Measurements from ENCODE around the gene SLC40A1.

Gene SLC40A1

DNA sequence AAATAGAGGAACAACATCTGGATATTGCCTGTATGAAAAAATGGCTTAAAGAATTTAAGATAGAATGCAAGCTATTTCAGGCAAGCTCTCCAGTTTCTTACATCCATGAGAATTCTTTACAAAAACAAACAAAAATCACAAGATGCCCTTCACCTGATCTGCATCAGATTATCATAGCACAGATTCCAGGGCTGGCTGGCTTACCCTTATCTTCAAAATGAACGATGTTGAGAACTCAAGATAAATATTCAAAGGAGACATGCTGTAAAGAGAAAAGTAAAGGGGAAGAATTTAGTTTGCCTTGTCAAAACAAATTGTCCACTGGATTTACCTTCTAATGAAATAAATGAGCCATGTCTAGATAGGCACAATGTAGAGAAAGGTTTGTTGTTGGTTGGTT is 18.7 kb upstream of the SLC40A1 start:
- H3K36me3 ChIP-seq (ENCODE audit: insufficient read depth, low read length): no peaks in the 10 kb centered on the region
- no peak overlapping the region for H3K27ac ChIP-seq (ENCODE audit: low read depth, low read length)
- no peaks in the 10 kb centered on the region for H3K27me3 ChIP-seq (ENCODE audit: insufficient read depth, low read length)
- H3K79me2 ChIP-seq (ENCODE audit: control insufficient read depth, insufficient read depth, low read length, unreplicated experiment): no peaks in the 10 kb centered on the region
- H3K4me1 ChIP-seq (ENCODE audit: control insufficient read depth, insufficient read depth, low read length, unreplicated experiment): no peaks in the 10 kb centered on the region
- no peak overlapping the region for H3K4me3 ChIP-seq (ENCODE audit: low read depth, low read length)
- no peak overlapping the region for H2AFZ ChIP-seq (ENCODE audit: low read length, unreplicated experiment)

DNA sequence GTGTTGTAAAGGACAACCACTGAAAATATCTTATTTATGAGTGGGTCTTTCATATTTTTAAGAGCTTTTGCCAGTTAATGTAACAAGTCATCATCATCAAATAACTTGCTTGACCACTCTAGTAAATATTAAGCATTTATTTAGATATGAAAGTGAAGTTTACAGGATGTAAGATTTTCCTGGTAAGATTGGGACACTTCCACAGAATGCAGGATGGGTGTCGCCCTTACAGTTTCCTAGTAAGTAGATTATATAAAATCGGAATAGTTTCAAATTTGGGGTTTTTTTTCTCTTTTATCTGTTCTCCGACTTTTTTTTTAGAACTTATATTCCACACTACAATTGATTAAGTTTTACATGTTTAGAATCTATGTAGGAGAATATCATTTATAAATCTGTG is 14.8 kb upstream of the SLC40A1 start:
- H3K36me3 ChIP-seq (ENCODE audit: insufficient read depth, low read length): no peaks in the 10 kb centered on the region
- H3K27ac ChIP-seq (ENCODE audit: low read depth, low read length): no peak overlapping the region
- no peak overlapping the region for H3K4me3 ChIP-seq (ENCODE audit: low read depth, low read length)
- no peaks in the 10 kb centered on the region for H3K27me3 ChIP-seq (ENCODE audit: insufficient read depth, low read length)
- H3K4me1 ChIP-seq (ENCODE audit: control insufficient read depth, insufficient read depth, low read length, unreplicated experiment): no peaks in the 10 kb centered on the region
- H2AFZ ChIP-seq (ENCODE audit: low read length, unreplicated experiment): no peak overlapping the region
- no peaks in the 10 kb centered on the region for H3K79me2 ChIP-seq (ENCODE audit: control insufficient read depth, insufficient read depth, low read length, unreplicated experiment)

DNA sequence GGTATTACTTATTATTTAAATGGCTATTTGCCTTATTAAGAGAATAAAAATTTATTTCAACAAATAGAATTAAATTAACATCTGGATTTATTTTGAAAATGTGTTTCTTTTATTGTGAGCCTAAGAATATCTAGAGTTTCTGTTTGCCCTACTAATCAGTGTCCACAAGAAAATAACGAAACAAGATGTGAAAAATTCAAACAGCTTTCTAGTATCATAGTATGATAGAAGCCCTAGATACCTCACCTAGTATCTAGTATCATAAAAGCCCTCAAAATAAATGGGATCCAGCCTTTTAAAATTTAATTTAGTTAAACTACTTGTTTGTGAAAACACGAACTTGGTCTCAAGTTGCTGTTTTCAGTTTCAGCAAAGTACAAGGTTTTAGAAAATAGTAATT is 13.7 kb upstream of the SLC40A1 start:
- Histone ChIP-seq H3K27ac (ENCODE audit: low read depth, low read length) (no peak overlapping the region), H3K36me3 (ENCODE audit: insufficient read depth, low read length) (no peaks in the 10 kb centered on the region), H3K27me3 (ENCODE audit: insufficient read depth, low read length) (no peaks in the 10 kb centered on the region), H3K4me1 (ENCODE audit: control insufficient read depth, insufficient read depth, low read length, unreplicated experiment) (no peaks in the 10 kb centered on the region), H3K79me2 (ENCODE audit: control insufficient read depth, insufficient read depth, low read length, unreplicated experiment) (no peaks in the 10 kb centered on the region), H2AFZ (ENCODE audit: low read length, unreplicated experiment) (no peak overlapping the region), H3K4me3 (ENCODE audit: low read depth, low read length) (no peak overlapping the region)

DNA sequence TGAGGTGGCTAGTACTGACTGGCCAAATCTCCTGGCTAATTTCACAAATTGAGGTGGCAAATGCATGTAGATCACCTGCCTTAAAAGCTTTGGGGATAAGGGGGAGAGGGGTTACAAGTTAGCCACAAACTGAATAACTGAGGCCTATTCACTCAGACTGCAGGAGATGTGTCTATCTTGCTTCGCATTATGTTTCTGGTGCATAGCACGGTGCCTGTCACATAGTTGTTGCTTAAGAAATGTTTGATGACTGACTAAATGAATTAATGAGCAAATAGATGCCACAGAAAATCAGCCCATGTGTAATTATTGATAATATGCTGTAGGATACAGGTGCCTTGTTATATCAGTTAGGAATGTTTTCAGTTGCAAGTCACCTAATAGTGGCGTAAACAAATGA is 12.5 kb upstream of the SLC40A1 start:
- Histone ChIP-seq H3K36me3 (ENCODE audit: insufficient read depth, low read length) (no peaks in the 10 kb centered on the region), H2AFZ (ENCODE audit: low read length, unreplicated experiment) (peak overlapping the region; percentile 3), H3K27ac (ENCODE audit: low read depth, low read length) (no peak overlapping the region), H3K27me3 (ENCODE audit: insufficient read depth, low read length) (no peaks in the 10 kb centered on the region), H3K4me1 (ENCODE audit: control insufficient read depth, insufficient read depth, low read length, unreplicated experiment) (no peaks in the 10 kb centered on the region), H3K79me2 (ENCODE audit: control insufficient read depth, insufficient read depth, low read length, unreplicated experiment) (no peaks in the 10 kb centered on the region), H3K4me3 (ENCODE audit: low read depth, low read length) (no peak overlapping the region)

DNA sequence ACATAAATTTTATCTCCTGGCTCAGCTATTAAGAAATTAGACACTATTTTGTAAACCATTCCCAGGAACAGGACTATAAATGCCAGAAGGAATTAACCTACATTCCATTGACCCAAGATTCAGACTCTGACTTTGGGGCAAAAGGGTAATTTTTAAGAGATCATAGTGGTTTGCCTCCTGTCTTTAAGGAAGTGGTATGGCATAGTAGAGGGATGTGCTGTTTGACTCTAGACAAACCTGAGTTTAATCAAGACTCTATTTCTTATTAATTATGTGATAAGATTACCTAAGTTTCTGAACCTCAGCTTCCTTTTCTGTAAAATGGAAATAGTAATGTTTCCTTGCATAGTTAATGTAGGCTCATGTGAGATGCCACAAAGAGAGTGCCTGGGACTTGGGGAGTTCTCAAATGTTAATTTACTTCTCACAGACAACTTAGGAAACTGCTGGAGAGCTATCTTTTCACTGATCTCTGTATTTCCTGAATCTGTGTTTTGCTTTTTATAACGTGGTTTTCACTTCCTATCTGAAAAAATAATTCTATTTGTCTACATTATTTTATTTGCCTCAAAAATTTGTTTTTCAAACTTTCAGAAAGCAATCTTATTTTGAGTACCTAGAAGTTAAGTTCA is 11.9 kb upstream of the SLC40A1 start:
- Histone ChIP-seq H2AFZ (ENCODE audit: low read length, unreplicated experiment) (peak overlapping the region; percentile 3), H3K27ac (ENCODE audit: low read depth, low read length) (no peak overlapping the region), H3K27me3 (ENCODE audit: insufficient read depth, low read length) (no peaks in the 10 kb centered on the region), H3K36me3 (ENCODE audit: insufficient read depth, low read length) (no peaks in the 10 kb centered on the region), H3K79me2 (ENCODE audit: control insufficient read depth, insufficient read depth, low read length, unreplicated experiment) (no peaks in the 10 kb centered on the region), H3K4me3 (ENCODE audit: low read depth, low read length) (no peak overlapping the region), H3K4me1 (ENCODE audit: control insufficient read depth, insufficient read depth, low read length, unreplicated experiment) (no peaks in the 10 kb centered on the region)

DNA sequence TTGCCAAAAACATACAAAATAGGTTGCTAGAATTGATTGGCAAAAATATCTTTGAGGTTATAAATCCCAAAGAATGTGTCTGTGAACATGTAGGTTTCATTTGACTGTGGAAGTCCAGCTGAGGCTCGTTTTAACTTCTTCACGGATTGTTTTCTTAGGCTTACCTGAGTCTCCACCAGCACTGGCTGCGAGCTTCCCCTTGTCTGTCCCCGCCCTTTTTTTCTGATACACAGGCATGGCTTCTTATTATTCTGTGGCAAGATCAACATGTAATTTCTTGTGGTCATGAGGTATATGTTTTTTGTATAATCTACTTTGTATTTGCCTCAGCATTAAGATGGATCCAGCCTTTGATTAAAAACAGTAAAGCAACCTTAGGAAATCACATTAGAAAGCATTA is 7.2 kb upstream of the SLC40A1 start:
- no peaks in the 10 kb centered on the region for H3K4me1 ChIP-seq (ENCODE audit: control insufficient read depth, insufficient read depth, low read length, unreplicated experiment)
- H3K79me2 ChIP-seq (ENCODE audit: control insufficient read depth, insufficient read depth, low read length, unreplicated experiment): no peaks in the 10 kb centered on the region
- no peaks in the 10 kb centered on the region for H3K36me3 ChIP-seq (ENCODE audit: insufficient read depth, low read length)
- H3K4me3 ChIP-seq (ENCODE audit: low read depth, low read length): no peak overlapping the region
- H3K27ac ChIP-seq (ENCODE audit: low read depth, low read length): no peak overlapping the region
- no peak overlapping the region for H2AFZ ChIP-seq (ENCODE audit: low read length, unreplicated experiment)
- H3K27me3 ChIP-seq (ENCODE audit: insufficient read depth, low read length): no peaks in the 10 kb centered on the region; the same call in 1 of the 2 replicates

DNA sequence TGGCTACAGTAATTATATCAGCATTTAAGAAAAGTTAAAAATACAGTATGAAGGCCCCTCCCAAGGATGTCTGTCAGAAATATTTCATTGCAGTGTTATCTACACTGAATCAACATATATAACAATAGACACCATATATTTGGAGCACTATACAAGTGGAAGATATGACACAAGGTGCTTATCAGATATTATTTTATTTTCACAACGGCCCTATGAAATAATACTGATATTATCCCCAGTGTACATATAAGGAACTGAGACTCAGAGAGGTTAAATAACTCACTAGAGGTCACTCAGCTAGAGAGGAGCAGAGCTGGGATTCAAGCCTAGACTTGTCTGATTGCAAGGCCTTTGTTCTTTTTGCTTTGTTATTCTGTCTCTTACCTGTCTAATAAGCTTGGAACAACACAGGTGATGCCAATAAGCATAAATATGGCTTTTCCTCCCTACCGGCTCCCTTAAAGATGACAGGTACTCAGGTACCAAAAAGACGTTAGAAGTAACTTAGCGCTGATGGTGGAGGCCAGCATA is 4.7 kb upstream of the SLC40A1 start:
- Histone ChIP-seq H3K27ac (ENCODE audit: low read depth, low read length) (no peak overlapping the region), H3K4me1 (ENCODE audit: control insufficient read depth, insufficient read depth, low read length, unreplicated experiment) (no peaks in the 10 kb centered on the region), H2AFZ (ENCODE audit: low read length, unreplicated experiment) (no peak overlapping the region), H3K36me3 (ENCODE audit: insufficient read depth, low read length) (no peaks in the 10 kb centered on the region), H3K27me3 (ENCODE audit: insufficient read depth, low read length) (peaks cover 11% of the 10 kb centered on the region; the same call in 1 of the 2 replicates), H3K4me3 (ENCODE audit: low read depth, low read length) (no peak overlapping the region), H3K79me2 (ENCODE audit: control insufficient read depth, insufficient read depth, low read length, unreplicated experiment) (no peaks in the 10 kb centered on the region)

DNA sequence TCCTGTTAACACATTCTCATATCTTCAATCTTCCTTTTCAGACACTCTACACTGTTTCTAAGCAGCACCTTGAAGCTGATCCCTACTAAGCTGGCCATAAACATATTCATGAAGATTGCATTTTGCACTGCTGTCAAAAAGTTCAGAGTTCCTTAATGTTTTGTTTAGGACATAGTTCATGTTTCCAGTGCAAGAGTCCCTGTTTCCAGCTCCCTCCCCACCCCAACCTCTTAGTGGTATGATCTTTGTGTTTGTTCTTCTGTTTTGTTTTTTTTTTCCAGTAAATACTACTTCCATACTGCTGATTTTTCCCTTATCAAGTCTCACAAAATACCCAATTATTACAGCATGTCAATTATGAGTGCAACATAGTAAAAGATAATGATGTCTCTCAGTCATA is 4.1 kb upstream of the SLC40A1 start:
- H3K79me2 ChIP-seq (ENCODE audit: control insufficient read depth, insufficient read depth, low read length, unreplicated experiment): no peaks in the 10 kb centered on the region
- H3K4me3 ChIP-seq (ENCODE audit: low read depth, low read length): no peak overlapping the region
- H3K36me3 ChIP-seq (ENCODE audit: insufficient read depth, low read length): no peaks in the 10 kb centered on the region
- no peaks in the 10 kb centered on the region for H3K4me1 ChIP-seq (ENCODE audit: control insufficient read depth, insufficient read depth, low read length, unreplicated experiment)
- no peak overlapping the region for H2AFZ ChIP-seq (ENCODE audit: low read length, unreplicated experiment)
- H3K27me3 ChIP-seq (ENCODE audit: insufficient read depth, low read length): peaks cover 11% of the 10 kb centered on the region; the same call in 1 of the 2 replicates
- H3K27ac ChIP-seq (ENCODE audit: low read depth, low read length): no peak overlapping the region

DNA sequence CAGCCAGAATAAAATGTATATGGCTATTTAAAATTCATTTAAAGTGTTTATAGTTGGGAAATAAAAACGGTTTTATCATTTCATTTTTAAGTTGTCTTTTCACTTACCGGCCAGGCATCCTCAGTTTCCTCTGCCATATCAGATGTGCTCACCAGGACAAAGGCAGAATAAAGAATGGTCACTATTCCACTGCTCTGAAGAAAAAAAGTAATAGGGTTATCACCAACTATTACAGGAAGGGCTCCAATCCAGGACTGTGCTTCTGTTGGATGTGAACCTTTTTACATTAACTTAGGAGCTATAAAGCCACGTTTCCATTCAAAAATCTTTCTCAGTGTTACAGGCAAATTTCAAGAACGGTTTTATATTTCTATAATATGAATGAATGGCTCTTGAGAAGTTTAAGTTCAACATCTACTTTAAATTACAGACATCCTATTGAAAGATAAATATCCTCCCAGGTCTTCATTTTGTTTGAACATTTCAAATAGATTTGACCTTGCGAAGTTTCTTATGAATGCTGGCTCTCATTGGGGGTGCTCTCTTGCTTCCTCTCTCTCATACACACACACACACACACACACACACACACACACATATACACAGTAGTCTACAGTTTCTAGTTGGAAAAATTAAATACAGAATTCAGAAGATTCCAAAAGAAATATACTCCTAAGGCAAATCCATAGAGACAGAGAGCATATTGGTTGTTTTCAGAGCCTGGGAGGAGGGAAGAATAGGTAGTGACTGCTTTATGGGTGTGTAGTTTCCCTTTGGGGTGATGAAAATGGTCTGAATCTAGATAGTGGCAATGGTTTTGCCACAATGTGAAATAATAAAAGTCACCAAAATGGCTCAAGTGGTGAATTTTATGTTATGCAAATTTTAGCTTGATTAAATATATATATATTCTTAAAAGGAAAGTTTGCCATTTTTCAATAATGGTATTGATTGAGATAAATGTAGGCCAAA is 2.9 kb upstream of the SLC40A1 start:
- H3K27ac ChIP-seq (ENCODE audit: low read depth, low read length): no peak overlapping the region
- no peak overlapping the region for H3K4me3 ChIP-seq (ENCODE audit: low read depth, low read length)
- H3K4me1 ChIP-seq (ENCODE audit: control insufficient read depth, insufficient read depth, low read length, unreplicated experiment): peaks cover 4% of the 10 kb centered on the region
- H3K36me3 ChIP-seq (ENCODE audit: insufficient read depth, low read length): no peaks in the 10 kb centered on the region
- peaks cover 11% of the 10 kb centered on the region; the same call in 1 of the 2 replicates for H3K27me3 ChIP-seq (ENCODE audit: insufficient read depth, low read length)
- no peak overlapping the region for H2AFZ ChIP-seq (ENCODE audit: low read length, unreplicated experiment)
- H3K79me2 ChIP-seq (ENCODE audit: control insufficient read depth, insufficient read depth, low read length, unreplicated experiment): no peaks in the 10 kb centered on the region

DNA sequence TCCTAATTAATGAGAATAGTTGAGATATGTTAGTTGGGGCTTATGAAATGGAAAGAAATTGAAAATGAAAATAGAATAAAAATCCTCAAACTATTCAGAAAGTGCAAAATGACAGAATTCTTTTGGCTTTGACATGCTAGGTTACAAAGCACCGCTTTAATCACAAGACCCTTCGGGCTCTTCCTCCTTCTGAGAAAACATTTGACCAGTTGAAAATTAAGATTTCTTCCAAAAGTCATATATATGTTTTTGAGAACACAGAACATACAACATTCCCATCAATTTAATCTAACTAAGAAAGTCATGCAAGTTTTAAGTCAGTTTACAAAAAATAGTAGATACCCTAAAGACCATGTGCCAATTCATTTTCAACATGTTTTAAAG is 2.2 kb upstream of the SLC40A1 start:
- no peaks in the 10 kb centered on the region for H3K36me3 ChIP-seq (ENCODE audit: insufficient read depth, low read length)
- H3K4me3 ChIP-seq (ENCODE audit: low read depth, low read length): no peak overlapping the region
- no peak overlapping the region for H3K27ac ChIP-seq (ENCODE audit: low read depth, low read length)
- no peak overlapping the region for H2AFZ ChIP-seq (ENCODE audit: low read length, unreplicated experiment)
- H3K79me2 ChIP-seq (ENCODE audit: control insufficient read depth, insufficient read depth, low read length, unreplicated experiment): no peaks in the 10 kb centered on the region
- H3K4me1 ChIP-seq (ENCODE audit: control insufficient read depth, insufficient read depth, low read length, unreplicated experiment): peaks cover 4% of the 10 kb centered on the region
- H3K27me3 ChIP-seq (ENCODE audit: insufficient read depth, low read length): peaks cover 11% of the 10 kb centered on the region; the same call in 1 of the 2 replicates

All from ACC112 (cell line).